HG02852 (cell line): ENCODE data around the gene VPS18.

ENCODE experiments used
- ATAC-seq: cut with Tn5 transposase; IDR thresholded peaks from one replicate; pipeline ENCODE4 v1.9.1; 2021; ENCODE audit warnings: mild to moderate bottlenecking, moderate library complexity; ENCODE audit not compliant: unreplicated experiment

Gene VPS18

GRCh38 chr15:40900256-40901052 is 6.2 kb downstream of the VPS18 start:
- ATAC-seq, result no peak

- ATAC-seq, result no peak
Measured at GRCh38 chr15:40901053-40901443, 6.8 kb downstream of the VPS18 start.

GRCh38 chr15:40902605-40903561 is 8.6 kb downstream of the VPS18 start:
- no peak for ATAC-seq

- ATAC-seq, result no peak
Measured at GRCh38 chr15:40904552-40905201, 10.4 kb downstream of the VPS18 start.

GRCh38 chr15:40906091-40906990 is 12.1 kb downstream of the VPS18 start:
- ATAC-seq, result peak; percentile 61

- ATAC-seq, result peak; percentile 6
Measured at GRCh38 chr15:40906991-40907802, 12.9 kb downstream of the VPS18 start.

- no peak for ATAC-seq
Measured at GRCh38 chr15:40908095-40908494, 13.8 kb downstream of the VPS18 start.

- no peak for ATAC-seq
Measured at GRCh38 chr15:40909662-40910630, 15.7 kb downstream of the VPS18 start.

GRCh38 chr15:40911141-40911540 is 16.9 kb downstream of the VPS18 start:
- no peak for ATAC-seq

- ATAC-seq, result no peak
Measured at GRCh38 chr15:40911693-40912092, 17.4 kb downstream of the VPS18 start.

GRCh38 chr15:40912478-40912877 is 18.2 kb downstream of the VPS18 start:
- ATAC-seq, result no peak

- no peak for ATAC-seq
Measured at GRCh38 chr15:40914013-40914412, 19.8 kb downstream of the VPS18 start.

GRCh38 chr15:40914486-40914885 is 20.2 kb downstream of the VPS18 start:
- no peak for ATAC-seq

GRCh38 chr15:40915116-40915661 is 20.9 kb downstream of the VPS18 start:
- no peak for ATAC-seq

- no peak for ATAC-seq
Measured at GRCh38 chr15:40915679-40916078, 21.4 kb downstream of the VPS18 start.

GRCh38 chr15:40917585-40917984 is 23.3 kb downstream of the VPS18 start:
- no peak for ATAC-seq

GRCh38 chr15:40918146-40918798 is 24.0 kb downstream of the VPS18 start:
- ATAC-seq, result no peak
